IgD-negative memory B cell (primary cell): Measurements from ENCODE around the gene LMNA. TPM values are rescaled to one million over a fixed set of nuclear protein-coding genes. Genes with fewer than 3 reads are reported as not detected.
A peak's percentile ranks its signal among the peaks of the same experiment; 100 is the strongest.
"Not testable (repeated sequence)": the region's sequence is repeated elsewhere in the genome, so short reads cannot be mapped to it uniquely, and the experiment has no call there.

Source experiments
- H3K27ac Mint-ChIP-seq, 3 donors: one replicate each; pipeline ENCODE4 v1.8.0; 2020 to 2022; ENCODE audit warnings: mild to moderate bottlenecking in 3 of 3, mixed read lengths in 3 of 3, moderate library complexity in 1 of 3
- H3K27me3 Mint-ChIP-seq: one replicate; pipeline ENCODE4 v1.8.0; 2021; ENCODE audit warnings: mixed read lengths
- H3K36me3 Mint-ChIP-seq: one replicate; pipeline ENCODE4 v1.8.0; 2020; ENCODE audit warnings: mild to moderate bottlenecking, mixed read lengths
- H3K4me1 Mint-ChIP-seq, 3 donors: one replicate each; pipeline ENCODE4 v1.8.0; 2020 to 2022; ENCODE audit warnings: mixed read lengths in 3 of 3, mild to moderate bottlenecking in 1 of 3
- H3K4me3 Mint-ChIP-seq, 4 donors: one replicate each; pipeline ENCODE4 v1.8.0; 2020 to 2022; ENCODE audit warnings: mild to moderate bottlenecking in 4 of 4, mixed read lengths in 4 of 4, moderate library complexity in 3 of 4
- H3K9me3 Mint-ChIP-seq, 3 donors: one replicate each; pipeline ENCODE4 v1.8.0; 2020 to 2021; ENCODE audit warnings: mixed read lengths in 3 of 3, mild to moderate bottlenecking in 1 of 3
- polyA plus RNA-seq: library from polyadenylated mRNA; unstranded; fragments of 300-500 nt; fragmentation: Illumina TruSeq; gene quantifications from one replicate; pipeline ENCODE4 v1.2.3, GENCODE V29; 2021

LMNA gene
- polyA plus RNA-seq, 1 donor from 2014 or later, result 5.7 TPM

DNA sequence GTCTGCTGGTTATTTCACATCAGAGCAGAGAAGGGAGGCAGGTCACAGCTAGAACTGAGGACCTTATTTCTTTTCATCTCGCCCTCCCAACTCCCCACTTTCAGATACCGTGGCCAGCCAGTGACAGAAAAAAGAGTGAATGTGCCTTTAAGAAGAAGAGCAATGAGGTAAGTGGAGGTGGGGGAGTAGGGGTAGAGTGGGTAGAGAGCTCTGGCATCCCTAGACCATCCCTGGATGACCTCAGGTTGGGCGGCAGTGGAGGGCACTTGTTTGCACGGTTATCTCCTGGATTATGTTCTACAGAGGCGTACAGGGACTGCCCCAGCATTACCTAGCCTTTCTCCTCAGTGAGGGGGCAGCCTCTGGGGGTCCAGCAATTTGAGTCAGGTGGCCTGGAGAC is 43.5 kb downstream of the LMNA start:
- peak overlapping the region in 2 of 3 donors; percentile 4 to 17 for H3K27ac Mint-ChIP-seq
- H3K4me3 Mint-ChIP-seq, result peak overlapping the region in 2 of 4 donors; percentile 75 to 77
- peaks cover 44 to 53% (median 47%) of the 10 kb centered on the region in 3 donors for H3K4me1 Mint-ChIP-seq

DNA sequence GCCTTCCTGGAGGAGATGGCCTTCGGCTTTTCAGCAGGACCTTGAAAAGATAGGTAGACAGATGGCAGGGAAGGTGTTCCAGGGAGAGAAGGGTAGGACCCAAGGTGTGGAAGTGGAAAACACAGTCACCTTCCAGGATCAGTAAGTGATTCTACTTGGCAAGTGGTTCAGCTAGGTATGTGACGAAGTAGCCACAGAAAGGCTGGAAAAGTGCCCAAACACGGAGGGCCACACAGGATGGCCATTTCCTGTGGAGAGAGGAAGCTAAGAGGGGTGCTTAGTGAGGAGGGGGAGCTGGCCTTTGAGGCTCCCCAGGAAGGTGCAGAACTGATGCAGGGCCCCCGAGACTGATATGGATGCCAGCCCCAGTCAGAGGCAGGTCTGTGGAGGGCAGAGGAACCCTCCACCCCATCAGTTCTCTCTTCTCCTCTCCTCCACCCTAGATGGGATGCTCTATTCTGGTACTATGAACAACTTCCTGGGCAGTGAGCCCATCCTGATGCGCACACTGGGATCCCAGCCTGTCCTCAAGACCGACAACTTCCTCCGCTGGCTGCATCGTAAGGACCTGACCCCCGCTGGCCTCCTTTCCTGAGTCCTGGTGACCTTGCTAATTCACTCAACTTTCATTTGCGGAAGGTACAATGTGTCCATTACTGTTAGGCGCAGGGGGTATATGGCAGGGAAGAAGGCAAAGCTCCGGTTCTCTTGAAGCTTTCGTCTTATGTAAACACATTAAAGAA is 45.7 kb downstream of the LMNA start:
- Mint-ChIP-seq H3K27ac (peak overlapping the region in 1 of 3 donors; percentile 93), H3K4me3 (peak overlapping the region in 2 of 4 donors; percentile 64 to 78), H3K27me3 (peaks cover 54% of the 10 kb centered on the region), H3K4me1 (peaks cover 37 to 41% (median 38%) of the 10 kb centered on the region in 3 donors), H3K36me3 (peaks cover 5% of the 10 kb centered on the region), H3K9me3 (no peaks in the 10 kb centered on the region)

More for the DNA sequence above, 43.5 kb downstream of the LMNA start:
- Mint-ChIP-seq H3K36me3 (peaks cover 5% of the 10 kb centered on the region), H3K9me3 (no peaks in the 10 kb centered on the region), H3K27me3 (peaks cover 59% of the 10 kb centered on the region)

- peaks cover 35 to 37% (median 36%) of the 10 kb centered on the region in 3 donors for H3K4me1 Mint-ChIP-seq
- H3K27me3 Mint-ChIP-seq, result peaks cover 51% of the 10 kb centered on the region
- H3K36me3 Mint-ChIP-seq, result peaks cover 5% of the 10 kb centered on the region
- no peak overlapping the region for H3K27ac Mint-ChIP-seq
- H3K9me3 Mint-ChIP-seq, result peaks cover 0 to 2% (median 0%) of the 10 kb centered on the region in 3 donors
- H3K4me3 Mint-ChIP-seq, result peak overlapping the region in 1 of 4 donors; percentile 64
Observed at GRCh38 chr1:156160743-156161171, 46.2 kb downstream of the LMNA start.

- H3K27me3 Mint-ChIP-seq, result peaks cover 39% of the 10 kb centered on the region
- H3K36me3 Mint-ChIP-seq, result peaks cover 5% of the 10 kb centered on the region
- H3K4me3 Mint-ChIP-seq, result peak overlapping the region in 1 of 4 donors; percentile 33
- H3K27ac Mint-ChIP-seq, result no peak overlapping the region
- H3K9me3 Mint-ChIP-seq, result peaks cover 0 to 2% (median 0%) of the 10 kb centered on the region in 3 donors
- peaks cover 20 to 25% (median 24%) of the 10 kb centered on the region in 3 donors for H3K4me1 Mint-ChIP-seq
Observed at GRCh38 chr1:156162430-156163037, 48.0 kb downstream of the LMNA start.

DNA sequence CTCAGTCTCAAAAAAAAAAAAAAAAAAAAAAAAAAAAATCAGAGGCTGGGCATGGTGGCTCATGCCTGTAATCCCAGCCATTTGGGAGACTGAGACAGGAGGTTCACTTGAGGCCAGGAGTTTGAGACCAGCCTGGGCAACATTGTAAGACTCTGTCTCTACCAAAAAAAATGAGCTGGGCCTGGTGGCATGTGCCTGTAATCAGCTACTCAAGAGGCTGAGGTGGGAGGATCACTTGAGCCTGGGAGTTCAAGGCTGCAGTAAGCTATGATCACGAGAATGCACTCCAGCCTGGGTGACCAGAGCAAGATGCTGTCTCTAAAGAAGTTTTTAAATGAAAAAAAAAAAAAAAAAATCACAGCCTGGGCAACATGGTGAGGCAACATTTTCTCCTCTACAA is 49.2 kb downstream of the LMNA start:
- peaks cover 29% of the 10 kb centered on the region for H3K27me3 Mint-ChIP-seq
- H3K27ac Mint-ChIP-seq, result no peak overlapping the region
- no peak overlapping the region for H3K4me3 Mint-ChIP-seq
- peaks cover 0 to 2% (median 0%) of the 10 kb centered on the region in 3 donors for H3K9me3 Mint-ChIP-seq
- peaks cover 5% of the 10 kb centered on the region for H3K36me3 Mint-ChIP-seq
- H3K4me1 Mint-ChIP-seq, result peaks cover 8 to 13% (median 12%) of the 10 kb centered on the region in 3 donors

DNA sequence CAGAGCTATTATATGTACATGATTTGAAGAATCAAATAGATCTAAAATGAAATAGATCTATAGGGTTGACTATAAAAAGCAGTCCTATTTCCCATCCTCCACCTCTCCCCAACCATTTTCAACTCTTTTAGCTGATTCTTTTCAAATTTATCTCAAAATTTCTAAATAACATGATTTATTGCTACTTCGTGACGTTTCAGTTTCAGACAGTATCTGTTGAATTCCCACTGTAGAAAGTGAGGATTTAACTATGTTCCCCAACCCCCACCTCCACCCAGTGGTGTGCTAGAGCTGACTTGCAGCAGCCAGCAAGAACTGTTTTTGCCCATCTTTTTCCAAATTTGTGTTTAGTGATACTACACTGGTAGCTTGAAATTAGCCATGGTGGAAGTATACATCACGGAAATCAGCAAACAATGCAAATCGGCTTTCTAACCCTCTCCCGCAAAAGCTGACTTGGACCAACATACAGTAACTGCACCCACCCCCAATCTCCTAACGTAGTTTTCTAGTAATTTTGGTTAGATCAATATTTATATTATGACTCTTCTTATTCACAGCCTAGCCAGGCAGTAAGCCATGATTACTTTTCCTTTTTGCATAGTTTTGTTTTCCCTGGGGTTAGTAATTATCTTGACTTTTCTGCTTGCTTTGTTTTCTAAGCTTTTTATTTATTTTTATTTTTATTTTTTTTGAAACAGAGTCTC is 49.8 kb downstream of the LMNA start:
- H3K4me1 Mint-ChIP-seq, result peaks cover 4 to 9% (median 8%) of the 10 kb centered on the region in 3 donors
- H3K9me3 Mint-ChIP-seq, result peaks cover 0 to 2% (median 0%) of the 10 kb centered on the region in 3 donors
- peaks cover 26% of the 10 kb centered on the region for H3K27me3 Mint-ChIP-seq
- H3K36me3 Mint-ChIP-seq, result peaks cover 3% of the 10 kb centered on the region
- no peak overlapping the region for H3K27ac Mint-ChIP-seq
- H3K4me3 Mint-ChIP-seq, result peak overlapping the region in 2 of 4 donors; percentile 6 to 17

DNA sequence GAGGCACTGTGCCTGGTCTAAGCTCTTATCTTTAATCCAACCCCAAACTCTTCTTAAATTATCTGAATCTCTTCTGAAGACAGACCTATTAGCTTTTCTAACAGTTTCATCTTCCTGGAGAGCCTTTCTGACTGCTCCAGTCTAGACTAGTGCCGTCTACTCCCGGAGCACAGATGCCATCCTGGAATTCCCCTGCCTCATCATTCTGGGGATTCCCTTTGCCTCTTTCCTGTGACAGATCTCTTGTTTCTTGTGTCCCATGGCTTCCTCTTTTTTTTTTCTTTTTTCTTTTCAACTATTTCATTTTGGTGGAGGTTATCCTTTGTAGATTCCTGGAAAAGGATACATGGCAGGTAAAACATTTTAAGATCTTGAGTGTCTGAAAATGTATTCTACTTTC is 50.6 kb downstream of the LMNA start:
- Mint-ChIP-seq H3K4me1 (peaks cover 1 to 8% (median 5%) of the 10 kb centered on the region in 3 donors), H3K36me3 (no peaks in the 10 kb centered on the region), H3K27me3 (peaks cover 20% of the 10 kb centered on the region), H3K27ac (peak overlapping the region in 1 of 3 donors; percentile 60), H3K9me3 (peaks cover 0 to 2% (median 0%) of the 10 kb centered on the region in 3 donors), H3K4me3 (peak overlapping the region in 1 of 4 donors; percentile 35)

GRCh38 chr1:156167536-156167935 is 53.0 kb downstream of the LMNA start:
- H3K9me3 Mint-ChIP-seq, result peaks cover 0 to 2% (median 0%) of the 10 kb centered on the region in 3 donors
- peaks cover 6% of the 10 kb centered on the region for H3K27me3 Mint-ChIP-seq
- H3K36me3 Mint-ChIP-seq, result no peaks in the 10 kb centered on the region
- H3K4me3 Mint-ChIP-seq, result no peak overlapping the region
- no peak overlapping the region for H3K27ac Mint-ChIP-seq
- peaks cover 0 to 5% (median 3%) of the 10 kb centered on the region in 3 donors for H3K4me1 Mint-ChIP-seq

GRCh38 chr1:156172696-156173470 is 58.4 kb downstream of the LMNA start:
- H3K27ac Mint-ChIP-seq, result no peak overlapping the region
- no peaks in the 10 kb centered on the region for H3K9me3 Mint-ChIP-seq
- peak overlapping the region in 1 of 4 donors; percentile 12 for H3K4me3 Mint-ChIP-seq
- peaks cover 1% of the 10 kb centered on the region for H3K36me3 Mint-ChIP-seq
- peaks cover 0 to 4% (median 0%) of the 10 kb centered on the region in 3 donors for H3K4me1 Mint-ChIP-seq
- H3K27me3 Mint-ChIP-seq, result peaks cover 14% of the 10 kb centered on the region

DNA sequence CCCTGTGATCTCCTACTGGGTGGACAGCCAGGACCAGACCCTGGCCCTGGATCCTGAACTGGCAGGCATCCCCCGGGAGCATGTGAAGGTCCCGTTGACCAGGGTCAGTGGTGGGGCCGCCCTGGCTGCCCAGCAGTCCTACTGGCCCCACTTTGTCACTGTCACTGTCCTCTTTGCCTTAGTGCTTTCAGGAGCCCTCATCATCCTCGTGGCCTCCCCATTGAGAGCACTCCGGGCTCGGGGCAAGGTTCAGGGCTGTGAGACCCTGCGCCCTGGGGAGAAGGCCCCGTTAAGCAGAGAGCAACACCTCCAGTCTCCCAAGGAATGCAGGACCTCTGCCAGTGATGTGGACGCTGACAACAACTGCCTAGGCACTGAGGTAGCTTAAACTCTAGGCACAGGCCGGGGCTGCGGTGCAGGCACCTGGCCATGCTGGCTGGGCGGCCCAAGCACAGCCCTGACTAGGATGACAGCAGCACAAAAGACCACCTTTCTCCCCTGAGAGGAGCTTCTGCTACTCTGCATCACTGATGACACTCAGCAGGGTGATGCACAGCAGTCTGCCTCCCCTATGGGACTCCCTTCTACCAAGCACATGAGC is 62.2 kb downstream of the LMNA start:
- Mint-ChIP-seq H3K4me1 (peaks cover 0 to 4% (median 3%) of the 10 kb centered on the region in 3 donors), H3K9me3 (no peaks in the 10 kb centered on the region), H3K4me3 (no peak overlapping the region), H3K27me3 (peaks cover 12% of the 10 kb centered on the region), H3K27ac (no peak overlapping the region), H3K36me3 (peaks cover 1% of the 10 kb centered on the region)

GRCh38 chr1:156177919-156178654 is 63.6 kb downstream of the LMNA start:
- Mint-ChIP-seq H3K36me3 (peaks cover 1% of the 10 kb centered on the region), H3K4me1 (peaks cover 0 to 4% (median 3%) of the 10 kb centered on the region in 3 donors), H3K27ac (no peak overlapping the region)

DNA sequence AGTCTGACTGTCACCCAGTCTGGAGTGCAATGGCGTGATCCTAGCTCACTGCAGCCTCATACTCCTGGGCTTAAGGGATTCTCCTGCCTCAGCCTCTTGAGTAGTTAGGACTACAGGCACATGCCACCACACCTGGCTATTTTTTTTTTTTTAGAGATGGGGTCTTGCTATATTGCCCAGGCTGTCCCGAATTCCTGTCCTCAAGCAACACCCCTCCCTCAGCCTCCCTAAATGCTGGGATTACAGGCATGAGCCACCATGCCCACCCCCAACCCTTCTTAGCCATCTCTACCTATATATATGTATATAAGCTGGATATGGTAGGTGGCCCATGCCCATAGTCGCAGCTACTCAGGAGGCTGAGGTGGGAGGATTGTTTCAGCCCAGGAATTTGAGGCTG is 66.0 kb downstream of the LMNA start:
- Mint-ChIP-seq H3K4me3 (no peak overlapping the region), H3K4me1 (peaks cover 0 to 3% (median 0%) of the 10 kb centered on the region in 3 donors), H3K27me3 (no peaks in the 10 kb centered on the region), H3K36me3 (no peaks in the 10 kb centered on the region), H3K9me3 (no peaks in the 10 kb centered on the region), H3K27ac (no peak overlapping the region)

More at GRCh38 chr1:156177919-156178654, 63.6 kb downstream of the LMNA start:
- peaks cover 8% of the 10 kb centered on the region for H3K27me3 Mint-ChIP-seq
- H3K4me3 Mint-ChIP-seq, result no peak overlapping the region
- H3K9me3 Mint-ChIP-seq, result no peaks in the 10 kb centered on the region

- H3K9me3 Mint-ChIP-seq, H3K27ac Mint-ChIP-seq, H3K4me1 Mint-ChIP-seq, H3K4me3 Mint-ChIP-seq, H3K27me3 Mint-ChIP-seq, H3K36me3 Mint-ChIP-seq: not testable (repeated sequence)
Observed at GRCh38 chr1:156181391-156181924, 66.9 kb downstream of the LMNA start.
